Panc1 (cell line): ENCODE results near the gene STARD3NL.
"Not testable (repeated sequence)": the region's sequence is repeated elsewhere in the genome, so short reads cannot be mapped to it uniquely, and the experiment has no call there.

Experiments
- CTCF ChIP-seq: fragments of 450-650 bp; IDR thresholded peaks from 2 replicates; pipeline ENCODE4 v1.5.1; 2017; ENCODE audit warnings: mild to moderate bottlenecking
- REST ChIP-seq, 2 experiments: IDR thresholded peaks; 2 replicates each; pipeline ENCODE4 v1.6.1; 2011 to 2012; ENCODE audit warnings: low read depth in 2 of 2, control low read depth in 1 of 2, low read length in 1 of 2, mild to moderate bottlenecking in 1 of 2, moderate library complexity in 1 of 2; ENCODE audit not compliant: insufficient read depth in 1 of 2

DNA sequence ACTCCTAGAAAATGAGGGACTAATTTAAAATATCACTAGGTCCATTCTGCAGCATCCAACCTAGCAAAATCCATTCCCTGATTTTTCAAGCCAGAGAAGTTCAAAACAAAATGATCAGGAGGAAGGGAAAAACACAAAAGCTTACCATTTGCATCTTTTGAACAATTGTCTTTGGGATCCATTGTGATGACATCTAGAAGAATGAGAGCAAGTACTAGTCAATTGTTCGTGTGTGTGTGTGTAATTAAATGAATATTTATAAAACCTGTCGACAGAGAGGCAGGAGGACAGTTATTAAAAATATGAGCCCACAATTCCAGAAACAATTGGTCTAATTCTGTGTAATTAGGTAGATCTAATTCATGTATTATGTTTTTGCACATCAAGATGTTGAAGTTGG lies 84.0 kb downstream of the STARD3NL start:
- not testable (repeated sequence) for TF ChIP-seq REST (IDR thresholded peaks at IDR 0.05; ENCODE audit: insufficient read depth in 1 of 2, low read depth in 2 of 2, low read length in 1 of 2); CTCF
